Measurements from ENCODE around the gene HPS1. TPM values are rescaled to one million over a fixed set of nuclear protein-coding genes. Genes with fewer than 3 reads are reported as not detected.

Gene HPS1
- total RNA-seq, 1 experiment from 2014 or later, result 19.1 TPM

- POLR2A ChIA-PET (ENCODE audit: unreplicated experiment), result no interaction called here
- DNase-seq (no peak), ATAC-seq (no peak)
- Histone ChIP-seq H2AFZ (ENCODE audit: low read length) (no peak overlapping the region), H3K4me3 (ENCODE audit: low read length) (no peak overlapping the region), H3K9me3 (ENCODE audit: low read length) (no peaks in the 10 kb centered on the region), H3K27me3 (ENCODE audit: low read length) (no peaks in the 10 kb centered on the region), H3K27ac (ENCODE audit: low read length) (no peak overlapping the region), H3F3A (ENCODE audit: low read length, unreplicated experiment) (no peaks in the 10 kb centered on the region), H3K9me2 (replicated peaks; ENCODE audit: low read length) (no peaks in the 10 kb centered on the region), H3K4me1 (ENCODE audit: insufficient read depth, low read length) (no peaks in the 10 kb centered on the region), H3K79me2 (ENCODE audit: low read length) (no peaks in the 10 kb centered on the region), H3K36me3 (ENCODE audit: low read depth, low read length) (no peaks in the 10 kb centered on the region), H4K20me1 (ENCODE audit: low read length) (no peaks in the 10 kb centered on the region), H3K4me2 (ENCODE audit: low read length) (no peak overlapping the region), H3K9ac (ENCODE audit: low read length) (no peak overlapping the region)
- intact Hi-C loops (cut with micrococcal nuclease), result no loop called here
- CTCF ChIA-PET, result no interaction called here
- TF ChIP-seq EZH2 (IDR thresholded peaks at IDR 0.05; ENCODE audit: low read length, unreplicated experiment) (no peak), EZH2phosphoT487 (IDR thresholded peaks at IDR 0.05; ENCODE audit: borderline replicate concordance, low read length) (no peak), CTCF (conservative IDR thresholded peaks at IDR 0.05; ENCODE audit: low read depth, low read length) (no peak)
- no TSS peak for BruUV-seq (replicated peaks)
These were observed 56.3 kb downstream of the HPS1 start for GRCh38 chr10:98390406-98390805.

GRCh38 chr10:98389398-98389797 is 57.3 kb downstream of the HPS1 start:
- TF ChIP-seq EZH2 (IDR thresholded peaks at IDR 0.05; ENCODE audit: low read length, unreplicated experiment) (no peak), CTCF (conservative IDR thresholded peaks at IDR 0.05; ENCODE audit: low read depth, low read length) (no peak), EZH2phosphoT487 (IDR thresholded peaks at IDR 0.05; ENCODE audit: borderline replicate concordance, low read length) (no peak)
- no peak overlapping the region for H2AFZ ChIP-seq (ENCODE audit: low read length)
- no peaks in the 10 kb centered on the region for H3K4me1 ChIP-seq (ENCODE audit: insufficient read depth, low read length)
- no peaks in the 10 kb centered on the region for H3K9me3 ChIP-seq (ENCODE audit: low read length)
- no peak overlapping the region for H3K27ac ChIP-seq (ENCODE audit: low read length)
- ChIA-PET CTCF (no interaction called here), POLR2A (ENCODE audit: unreplicated experiment) (no interaction called here)
- no peaks in the 10 kb centered on the region for H3K9me2 ChIP-seq (replicated peaks; ENCODE audit: low read length)
- BruUV-seq (replicated peaks), result no TSS peak
- no peaks in the 10 kb centered on the region for H3F3A ChIP-seq (ENCODE audit: low read length, unreplicated experiment)
- H3K36me3 ChIP-seq (ENCODE audit: low read depth, low read length), result no peaks in the 10 kb centered on the region
- intact Hi-C loops (cut with micrococcal nuclease), result no loop called here
- no peak overlapping the region for H3K4me2 ChIP-seq (ENCODE audit: low read length)
- no peak overlapping the region for H3K9ac ChIP-seq (ENCODE audit: low read length)
- H3K27me3 ChIP-seq (ENCODE audit: low read length), result no peaks in the 10 kb centered on the region
- H3K79me2 ChIP-seq (ENCODE audit: low read length), result no peaks in the 10 kb centered on the region
- DNase-seq, result no peak
- H3K4me3 ChIP-seq (ENCODE audit: low read length), result no peak overlapping the region
- no peaks in the 10 kb centered on the region for H4K20me1 ChIP-seq (ENCODE audit: low read length)
- ATAC-seq, result no peak

GRCh38 chr10:98388101-98388655 is 58.6 kb downstream of the HPS1 start:
- no peak overlapping the region for H3K4me3 ChIP-seq (ENCODE audit: low read length)
- no peaks in the 10 kb centered on the region for H3K4me1 ChIP-seq (ENCODE audit: insufficient read depth, low read length)
- H3K27me3 ChIP-seq (ENCODE audit: low read length), result no peaks in the 10 kb centered on the region
- no peaks in the 10 kb centered on the region for H3K36me3 ChIP-seq (ENCODE audit: low read depth, low read length)
- H3K79me2 ChIP-seq (ENCODE audit: low read length), result no peaks in the 10 kb centered on the region
- H3F3A ChIP-seq (ENCODE audit: low read length, unreplicated experiment), result no peaks in the 10 kb centered on the region
- BruUV-seq (replicated peaks), result no TSS peak
- no peak overlapping the region for H3K9ac ChIP-seq (ENCODE audit: low read length)
- POLR2A ChIA-PET (ENCODE audit: unreplicated experiment), result interaction anchor here (0.7 kb wide), 1 partner anchor 21 kb away, joined by 10 read pairs; no protein-coding TSS in a partner anchor
- TF ChIP-seq EZH2 (IDR thresholded peaks at IDR 0.05; ENCODE audit: low read length, unreplicated experiment) (no peak), EZH2phosphoT487 (IDR thresholded peaks at IDR 0.05; ENCODE audit: borderline replicate concordance, low read length) (no peak), CTCF (conservative IDR thresholded peaks at IDR 0.05; ENCODE audit: low read depth, low read length) (no peak)
- DNase-seq (no peak), ATAC-seq (no peak)
- H3K4me2 ChIP-seq (ENCODE audit: low read length), result no peak overlapping the region
- no peak overlapping the region for H2AFZ ChIP-seq (ENCODE audit: low read length)
- no peaks in the 10 kb centered on the region for H3K9me3 ChIP-seq (ENCODE audit: low read length)
- CTCF ChIA-PET, result no interaction called here
- H3K27ac ChIP-seq (ENCODE audit: low read length), result no peak overlapping the region
- intact Hi-C loops (cut with micrococcal nuclease), result no loop called here
- H3K9me2 ChIP-seq (replicated peaks; ENCODE audit: low read length), result no peaks in the 10 kb centered on the region
- H4K20me1 ChIP-seq (ENCODE audit: low read length), result no peaks in the 10 kb centered on the region
